Endometrium (tissue), 2 donors: Measurements from ENCODE around the gene UBE2R2.
A peak's percentile ranks its signal among the peaks of the same experiment; 100 is the strongest.
"Not testable (repeated sequence)": the region's sequence is repeated elsewhere in the genome, so short reads cannot be mapped to it uniquely, and the experiment has no call there.

Experiments used
- FAIRE-seq: peaks from 2 replicates; lab custom pipeline; 2012; peaks lifted over from hg19 to GRCh38; lab: Jason Lieb, UNC
- donor health status: control.
- donor health status: control.

The UBE2R2 gene

DNA sequence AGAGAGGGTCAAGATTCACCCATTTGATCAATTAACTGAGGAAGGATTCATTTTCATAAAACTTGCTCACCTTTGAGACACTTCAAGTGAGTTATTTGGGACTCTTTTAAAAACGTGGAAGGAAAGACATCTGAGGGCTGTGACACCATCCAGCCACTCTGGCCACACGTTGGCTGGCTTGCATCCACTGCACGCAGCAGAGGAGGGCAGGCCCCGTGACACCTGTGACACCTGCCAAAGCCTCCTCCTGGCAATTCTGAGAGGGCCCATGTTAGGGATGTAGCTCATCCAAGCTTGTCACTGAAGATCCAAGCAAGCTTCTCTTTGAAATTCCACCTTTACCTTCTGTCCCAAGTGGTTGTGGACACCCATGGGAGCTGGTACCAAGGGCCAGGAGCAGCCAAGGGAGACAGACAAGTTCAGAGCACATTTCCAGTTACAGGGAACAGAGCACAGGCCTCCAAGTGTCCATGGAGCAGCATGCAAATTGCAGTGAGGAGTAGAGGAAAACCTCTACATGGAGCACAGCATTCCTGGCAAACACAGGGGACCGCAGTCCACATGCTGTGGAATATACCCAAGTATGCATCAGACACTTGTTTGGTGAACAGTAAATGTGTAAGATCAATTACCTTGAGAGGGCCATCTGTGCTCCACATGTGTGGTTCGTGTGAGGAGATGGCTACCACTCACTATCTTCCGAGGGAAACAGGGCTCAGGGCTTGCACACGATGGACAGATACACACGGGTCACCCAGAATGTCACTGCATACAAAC, 16.8 kb upstream of the UBE2R2 start:
- FAIRE-seq: no peak

DNA sequence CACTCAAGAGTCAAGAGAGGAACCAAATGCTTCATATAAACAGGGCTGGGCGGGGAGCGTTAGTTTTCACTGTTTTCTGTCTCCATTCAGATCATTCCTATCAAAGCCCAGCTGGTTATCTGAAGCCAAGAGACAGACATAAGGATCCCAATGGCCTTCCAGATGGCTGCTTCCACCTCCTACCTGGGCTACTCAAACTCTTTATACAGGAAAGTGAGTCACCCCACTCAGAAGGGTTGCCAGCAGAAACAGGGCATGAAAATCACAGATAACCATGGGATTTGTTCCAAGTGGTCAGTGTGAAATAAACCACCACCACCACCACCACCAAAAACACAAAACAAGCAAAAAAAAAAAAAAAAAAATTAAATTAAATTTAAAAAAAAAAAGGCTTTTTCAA, 16.1 kb upstream of the UBE2R2 start:
- no peak for FAIRE-seq

DNA sequence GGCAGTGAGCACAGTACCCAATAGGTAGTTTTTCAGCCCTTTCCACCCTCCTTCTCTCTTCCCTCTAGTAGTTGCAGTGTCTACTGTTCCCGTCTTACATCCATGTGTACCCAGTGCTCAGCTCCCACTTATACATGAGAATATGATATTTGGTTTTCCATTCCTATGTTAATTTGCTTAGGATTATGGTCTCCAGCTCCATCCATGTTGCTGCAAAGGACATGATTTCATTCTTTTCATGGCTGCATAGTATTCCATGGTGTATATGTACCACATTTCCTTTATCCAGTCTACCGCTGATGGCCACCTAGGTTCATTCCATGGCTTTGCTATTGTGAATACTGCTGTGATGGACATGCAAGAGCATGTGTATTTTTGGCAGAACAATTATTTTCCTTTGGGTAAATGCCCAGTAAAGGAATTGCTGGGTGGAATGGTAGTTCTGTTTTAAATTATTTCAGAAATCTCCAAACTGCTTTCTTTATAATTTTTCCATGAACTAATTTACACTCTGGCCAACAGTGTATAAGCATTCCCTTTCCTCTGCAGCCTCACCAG, 14.9 kb upstream of the UBE2R2 start:
- FAIRE-seq: not testable (repeated sequence)

DNA sequence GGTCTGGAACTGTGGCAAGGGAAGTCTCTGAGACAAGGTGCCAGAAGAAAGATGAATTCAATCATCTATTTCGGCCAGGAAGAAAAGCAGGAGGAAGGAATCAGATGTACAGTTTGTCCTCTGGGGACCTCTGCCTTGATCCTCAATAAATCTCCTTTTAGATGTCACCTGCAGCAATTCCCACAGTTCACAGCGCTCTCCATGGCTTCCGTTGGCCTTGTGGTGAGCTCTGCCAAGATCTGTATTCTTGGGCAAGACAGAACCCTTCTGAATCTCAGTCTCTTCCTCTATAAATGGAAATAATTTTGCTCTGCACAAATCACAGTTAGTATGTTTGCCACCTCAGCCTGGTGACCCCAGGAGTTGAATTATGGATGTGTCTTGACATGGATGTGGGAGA, 12.8 kb upstream of the UBE2R2 start:
- FAIRE-seq: not testable (repeated sequence)

DNA sequence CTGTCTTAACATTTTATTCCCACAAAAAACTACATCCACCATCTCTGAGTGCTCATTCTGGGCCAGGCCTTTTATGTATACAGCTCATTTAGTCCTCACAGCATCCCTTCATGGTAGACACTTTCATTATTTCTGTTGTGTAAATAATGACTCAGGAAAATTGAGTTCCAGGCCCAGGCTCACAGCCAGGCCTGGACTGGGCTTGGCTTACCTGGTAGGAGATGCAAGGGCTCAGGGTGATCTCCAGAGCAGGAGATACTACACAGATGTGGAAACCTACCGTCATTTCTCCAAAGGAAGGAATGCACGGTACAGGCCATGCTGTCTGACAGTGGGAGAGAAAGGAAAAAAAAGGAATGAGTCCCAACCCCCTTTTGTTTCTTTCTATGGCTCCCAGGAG, 9.8 kb upstream of the UBE2R2 start:
- not testable (repeated sequence) for FAIRE-seq

DNA sequence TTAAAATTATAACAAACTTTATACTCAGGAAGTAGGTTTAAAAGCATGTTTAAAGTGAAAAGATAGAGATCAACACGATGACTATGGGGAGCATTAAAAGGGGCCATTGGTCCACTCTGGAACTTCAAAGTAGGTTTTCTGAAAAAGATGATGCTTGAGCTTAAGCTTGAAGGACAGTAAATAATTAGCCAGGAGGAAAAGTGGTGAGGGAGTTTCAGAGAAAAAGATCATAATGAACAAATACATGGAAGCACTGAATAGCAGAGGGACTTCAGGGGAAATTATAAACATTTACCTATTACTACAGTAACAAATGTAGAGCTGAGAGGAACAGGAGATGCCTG, 8.0 kb upstream of the UBE2R2 start:
- FAIRE-seq: not testable (repeated sequence)

DNA sequence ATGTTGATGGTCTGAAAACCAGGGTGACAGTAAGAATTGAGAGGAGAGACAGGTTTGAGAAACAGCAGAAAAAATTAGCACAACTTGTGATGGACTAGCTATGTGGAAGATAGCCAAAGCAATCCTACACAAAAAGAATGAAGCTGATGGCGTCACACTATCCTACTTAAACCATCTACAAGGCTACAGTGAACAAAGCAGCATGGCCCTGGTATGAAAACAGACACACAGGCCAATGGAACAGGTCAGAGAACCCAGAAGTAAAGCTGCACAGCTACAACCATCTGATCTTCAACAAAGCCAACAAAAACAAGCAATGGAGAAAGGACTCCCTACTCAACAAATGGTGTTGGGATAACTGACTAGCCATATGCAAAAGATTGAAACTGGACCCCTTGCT, 7.5 kb upstream of the UBE2R2 start:
- FAIRE-seq: no peak

DNA sequence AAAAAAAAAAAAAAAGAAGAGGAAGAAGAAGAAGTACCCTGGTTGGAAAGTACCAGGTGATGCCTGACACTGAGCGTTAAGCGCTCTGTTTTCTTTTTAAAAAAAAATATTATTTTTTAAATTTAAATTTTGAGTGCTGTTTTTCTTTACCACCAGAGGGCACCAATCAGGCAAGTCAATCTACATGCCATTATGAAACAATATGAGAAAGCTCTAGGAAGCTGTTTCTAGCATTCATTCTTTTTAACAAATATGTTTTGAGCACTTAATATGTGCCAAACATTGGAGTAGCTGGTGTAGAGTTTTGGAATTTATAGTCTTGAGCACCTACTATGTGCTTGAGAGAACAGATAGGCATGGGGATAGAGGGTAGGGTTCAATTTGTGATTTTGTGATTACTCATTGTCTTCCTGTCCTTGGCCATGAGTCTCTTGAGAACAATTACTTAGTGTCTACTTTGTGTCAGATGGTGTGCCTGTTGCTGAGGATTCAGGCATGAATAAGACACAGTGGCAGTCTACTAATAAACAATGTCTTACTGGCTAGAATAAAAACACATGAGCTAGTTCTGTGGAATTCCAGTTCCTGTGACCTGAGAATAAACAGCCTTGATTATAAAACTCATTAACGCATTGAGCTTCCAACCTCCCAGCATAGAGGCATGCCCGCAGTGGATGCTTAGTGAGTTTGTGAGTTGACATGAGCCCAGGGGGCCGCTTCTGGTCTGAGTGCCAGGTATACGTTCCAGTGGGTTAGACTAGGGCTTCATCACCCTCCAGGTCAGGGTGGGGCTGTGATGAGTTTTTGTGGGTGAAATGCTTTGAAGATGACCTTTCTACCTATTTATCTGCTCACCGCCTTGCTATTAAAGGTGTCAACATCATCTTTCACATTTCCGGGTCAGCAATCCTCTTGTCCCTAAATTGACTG, 3.0 kb upstream of the UBE2R2 start:
- peak; percentile 90 for FAIRE-seq

DNA sequence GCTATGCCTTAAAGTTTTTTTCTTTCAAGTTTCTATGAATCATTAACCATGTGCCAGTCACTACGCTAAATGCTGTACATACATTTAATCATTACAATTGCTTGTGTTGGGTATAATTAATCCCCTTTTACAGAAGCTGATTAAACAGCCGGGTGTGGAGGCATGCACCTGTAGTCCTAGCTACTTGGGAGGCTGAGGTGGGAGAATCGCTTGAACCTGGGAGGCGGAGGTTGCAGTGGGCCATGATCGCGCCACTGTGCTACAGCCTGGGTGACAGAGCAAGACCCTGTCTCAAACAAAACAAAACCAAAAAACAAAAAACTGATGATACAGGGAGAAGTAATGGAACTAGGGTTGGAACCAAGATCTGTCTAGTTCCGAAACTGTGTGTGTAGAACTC, 1.2 kb upstream of the UBE2R2 start:
- no peak for FAIRE-seq

DNA sequence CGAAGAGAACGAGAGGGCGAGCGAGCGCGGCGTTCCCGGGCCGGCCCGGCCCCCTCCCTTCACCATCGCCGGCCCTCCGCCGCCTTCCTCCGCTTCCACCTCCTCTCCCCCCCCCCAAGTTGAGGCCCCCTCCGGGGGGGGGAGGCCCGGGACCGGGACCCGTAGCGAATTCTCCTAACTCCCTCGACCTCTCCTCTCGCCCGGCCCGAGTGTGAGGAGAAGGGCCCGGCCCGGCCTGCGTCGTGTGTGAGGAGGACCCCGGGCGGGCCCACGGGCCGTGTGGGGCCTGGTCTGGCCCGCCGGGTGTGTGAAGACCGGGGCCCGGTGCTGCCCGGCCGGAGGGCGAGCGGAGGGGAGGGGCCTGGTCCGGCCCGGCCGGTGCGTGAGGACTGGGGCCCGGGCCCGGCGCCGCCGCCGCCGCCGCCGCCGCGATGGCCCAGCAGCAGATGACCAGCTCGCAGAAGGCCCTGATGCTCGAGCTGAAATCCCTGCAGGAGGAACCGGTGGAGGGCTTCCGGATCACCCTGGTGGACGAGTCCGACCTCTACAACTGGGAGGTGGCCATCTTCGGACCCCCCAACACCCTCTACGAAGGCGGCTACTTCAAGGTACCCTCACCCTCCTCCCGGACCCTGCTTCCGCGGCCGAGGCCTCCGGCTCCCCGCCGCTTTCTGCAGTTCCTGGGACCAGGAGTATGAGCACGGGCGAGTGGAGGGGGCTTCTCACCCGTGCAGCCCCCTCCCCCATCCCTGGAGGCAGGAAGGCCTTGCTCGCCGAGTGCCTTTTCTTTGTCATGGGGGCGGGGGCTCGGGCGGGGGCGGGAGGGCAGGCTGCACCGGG, 587 bp downstream of the UBE2R2 start:
- no peak for FAIRE-seq

DNA sequence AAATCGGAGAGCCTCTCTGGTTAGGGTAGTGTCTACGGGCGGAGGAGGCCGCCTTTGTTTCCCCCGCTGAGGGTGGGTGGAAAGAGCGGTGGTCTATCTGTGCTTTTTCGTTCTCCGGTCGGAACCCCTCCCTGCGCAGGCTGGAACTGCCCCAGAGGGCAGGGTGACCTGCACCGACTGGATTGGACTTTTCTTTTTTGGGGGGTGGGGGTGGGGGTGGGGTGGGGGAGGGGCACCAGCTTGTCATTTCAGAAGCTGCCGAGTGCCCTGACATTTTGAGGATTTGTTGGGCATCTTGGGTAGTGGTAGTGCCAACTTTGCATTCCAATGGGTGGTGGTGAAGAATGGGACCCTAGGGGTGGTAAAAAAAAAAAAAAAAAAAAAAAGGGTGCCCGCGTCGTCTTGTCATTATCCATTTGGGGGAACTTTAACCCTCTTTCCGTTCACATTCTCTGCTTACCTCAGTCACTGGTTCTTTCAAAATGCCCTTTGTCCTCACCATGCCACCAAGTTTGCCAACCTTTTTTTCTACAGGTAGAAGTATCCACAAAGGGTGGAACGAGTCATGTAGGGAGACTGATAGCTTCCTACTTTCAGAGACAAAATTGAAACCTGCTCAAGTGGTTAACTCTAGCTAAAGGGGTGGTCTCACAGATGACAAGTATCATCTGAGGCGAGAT, 1.3 kb downstream of the UBE2R2 start:
- no peak for FAIRE-seq

DNA sequence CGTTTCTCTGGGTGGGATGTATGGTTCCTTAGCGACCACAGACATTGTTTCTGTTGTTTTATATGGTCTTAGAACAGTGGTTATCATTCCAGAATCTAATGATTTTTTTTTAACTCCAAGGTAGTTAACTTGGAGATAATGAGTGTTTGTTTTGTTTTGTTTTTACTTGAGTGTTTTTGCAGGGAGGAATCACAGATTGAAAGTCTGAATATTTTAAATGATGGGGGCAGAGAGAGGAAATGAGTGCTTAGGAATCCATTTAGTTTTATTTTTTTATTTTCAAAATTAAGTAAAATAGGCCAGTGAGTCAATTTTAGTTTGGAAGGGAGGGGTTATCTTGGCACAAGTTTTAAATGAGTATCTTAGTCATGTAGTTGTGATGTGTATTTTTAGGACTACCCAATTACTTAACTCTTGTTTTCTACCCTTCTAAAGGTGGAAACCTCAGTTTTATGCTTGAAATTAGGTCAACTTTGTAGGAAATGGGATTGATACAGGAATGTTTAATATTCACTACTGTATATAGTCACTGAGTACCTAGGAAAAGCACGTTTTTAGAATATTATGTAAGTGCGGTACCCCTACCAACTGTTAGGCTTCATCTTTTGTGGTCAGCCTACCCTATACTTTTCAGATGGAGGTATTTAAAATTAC, 2.0 kb downstream of the UBE2R2 start:
- FAIRE-seq: peak; percentile 62

DNA sequence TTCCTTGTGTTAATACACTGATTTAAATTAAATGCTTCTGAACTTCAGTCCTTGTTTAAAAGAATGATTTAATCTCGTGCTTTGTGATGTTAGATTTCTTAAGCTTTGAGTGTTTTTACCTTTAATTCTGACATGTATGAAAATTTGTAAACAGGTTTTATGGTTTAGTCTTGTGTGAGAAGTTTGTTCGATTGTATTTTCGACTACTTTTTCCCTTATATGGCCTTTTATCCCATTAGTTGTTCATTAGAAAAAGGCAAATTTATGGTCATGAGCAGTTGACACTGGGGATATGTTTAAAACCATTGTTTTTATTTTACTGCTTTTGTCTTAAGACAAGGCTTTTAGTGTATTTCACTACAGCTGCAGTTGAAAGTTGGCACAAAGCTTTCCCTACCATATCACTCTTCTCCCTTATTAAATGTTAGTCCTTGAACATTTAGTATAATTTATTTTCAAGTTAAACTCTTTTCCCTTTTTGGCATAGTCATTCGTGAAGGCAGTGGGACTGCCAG, 3.3 kb downstream of the UBE2R2 start:
- FAIRE-seq: no peak

DNA sequence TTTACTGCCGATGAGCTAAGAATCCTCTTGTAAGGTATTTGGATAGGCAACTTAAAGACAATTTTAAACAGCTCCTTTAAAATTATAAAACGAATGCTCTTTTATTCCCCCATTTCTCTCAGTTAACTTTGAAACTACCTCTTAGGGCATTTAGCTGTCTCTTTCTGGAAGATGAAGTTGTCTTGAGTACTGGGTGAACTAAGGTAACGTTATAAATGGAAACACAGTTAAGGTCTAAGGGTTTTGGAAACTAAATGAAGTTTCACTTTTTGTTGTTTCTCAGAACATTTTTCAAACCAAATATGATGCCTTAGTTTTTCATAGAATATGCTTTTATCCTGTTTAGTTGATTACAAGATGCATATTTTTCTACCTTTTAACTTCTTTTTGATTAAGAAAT, 6.8 kb downstream of the UBE2R2 start:
- no peak for FAIRE-seq

DNA sequence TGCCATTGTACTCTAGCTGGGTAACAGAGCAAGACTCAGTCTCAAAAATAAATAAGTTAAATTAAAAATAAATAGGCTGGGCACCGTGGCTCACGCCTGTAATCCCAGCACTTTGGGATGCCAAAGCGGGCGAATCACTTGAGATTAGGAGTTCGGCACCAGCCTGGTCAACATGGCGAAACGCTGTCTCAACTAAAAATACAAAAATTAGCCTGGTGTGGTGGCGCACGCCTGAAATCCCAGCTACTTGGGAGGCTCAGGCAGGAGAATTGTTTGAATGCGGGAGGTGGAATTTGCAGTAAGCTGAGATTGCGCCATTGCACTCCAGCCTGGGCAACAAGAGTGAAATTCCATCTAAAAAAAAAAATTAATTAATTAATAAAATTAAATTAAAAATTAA, 10.3 kb downstream of the UBE2R2 start:
- not testable (repeated sequence) for FAIRE-seq

DNA sequence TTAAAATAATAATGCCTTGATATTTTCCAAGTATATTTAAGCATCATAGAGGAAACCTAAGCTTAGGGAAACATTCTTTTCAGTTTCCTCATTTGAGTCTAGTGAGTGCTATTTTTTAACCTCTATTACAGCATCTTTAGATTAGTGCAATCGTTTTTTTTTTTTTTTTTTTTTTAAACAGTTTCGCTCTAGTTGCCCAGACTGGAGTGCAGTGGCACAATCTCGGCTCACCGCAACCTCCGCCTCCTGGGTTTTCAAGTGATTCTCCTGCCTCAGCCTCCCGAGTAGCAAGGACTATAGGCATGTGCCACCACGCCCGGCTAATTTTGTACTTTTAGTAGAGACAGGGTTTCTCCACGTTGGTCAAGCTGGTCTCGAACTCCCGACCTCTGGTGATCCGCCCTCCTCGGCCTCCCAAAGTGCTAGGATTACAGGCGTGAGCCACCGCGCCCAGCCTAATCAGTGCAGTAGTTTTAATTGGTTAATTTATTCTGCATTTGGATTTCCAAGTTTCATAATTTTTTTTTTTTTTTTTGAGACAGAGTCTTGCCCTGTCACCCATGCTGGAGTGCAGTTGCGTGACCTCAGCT, 12.8 kb downstream of the UBE2R2 start:
- FAIRE-seq: not testable (repeated sequence)

DNA sequence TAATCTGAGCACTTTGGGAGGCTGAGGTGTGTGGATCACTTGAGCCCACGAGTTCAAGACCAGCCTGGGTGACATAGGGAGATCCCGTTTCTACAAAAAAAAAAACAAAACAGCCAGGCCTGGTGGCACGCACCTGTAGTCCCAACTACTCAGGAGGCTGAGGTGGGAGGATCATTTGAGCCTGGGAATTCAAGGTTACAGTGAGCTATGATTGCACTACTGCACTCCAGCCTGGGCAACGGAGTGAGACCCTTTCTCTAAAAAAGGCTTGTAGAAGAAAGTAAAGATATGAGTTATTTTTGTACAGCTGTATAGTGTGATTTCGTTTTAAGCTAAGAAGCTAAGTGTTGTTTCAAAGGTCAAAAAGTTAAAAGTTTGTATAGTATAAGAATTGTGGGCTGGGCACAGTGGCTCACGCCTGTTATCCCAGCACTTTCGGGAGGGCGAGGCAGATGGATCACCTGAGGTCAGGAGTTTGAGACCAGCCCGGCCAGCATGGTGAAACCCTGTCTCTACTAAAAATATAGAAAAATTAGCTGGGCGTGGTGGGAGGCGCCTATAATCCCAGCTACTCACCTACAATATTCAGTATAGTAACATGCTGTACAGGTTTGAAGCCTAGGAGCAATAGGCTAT, 18.8 kb downstream of the UBE2R2 start:
- no peak for FAIRE-seq

DNA sequence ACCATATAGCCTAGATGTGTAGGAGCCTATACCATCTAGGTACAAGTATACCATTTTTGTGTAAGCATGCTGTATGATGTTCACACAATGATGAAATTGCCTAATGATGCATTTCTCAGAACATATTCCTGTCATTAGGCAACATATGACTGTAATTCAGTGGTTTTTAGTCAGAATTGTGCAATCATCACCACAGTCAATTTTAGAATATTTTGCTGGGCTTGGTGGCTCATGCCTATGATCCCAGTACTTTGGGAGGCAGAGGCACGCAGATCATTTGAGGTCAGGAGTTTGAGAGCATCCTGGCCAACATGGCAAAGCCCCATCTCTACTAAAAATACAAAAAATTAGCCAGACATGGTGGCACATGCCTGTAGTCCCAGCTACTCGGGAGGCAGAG, 19.3 kb downstream of the UBE2R2 start:
- not testable (repeated sequence) for FAIRE-seq

DNA sequence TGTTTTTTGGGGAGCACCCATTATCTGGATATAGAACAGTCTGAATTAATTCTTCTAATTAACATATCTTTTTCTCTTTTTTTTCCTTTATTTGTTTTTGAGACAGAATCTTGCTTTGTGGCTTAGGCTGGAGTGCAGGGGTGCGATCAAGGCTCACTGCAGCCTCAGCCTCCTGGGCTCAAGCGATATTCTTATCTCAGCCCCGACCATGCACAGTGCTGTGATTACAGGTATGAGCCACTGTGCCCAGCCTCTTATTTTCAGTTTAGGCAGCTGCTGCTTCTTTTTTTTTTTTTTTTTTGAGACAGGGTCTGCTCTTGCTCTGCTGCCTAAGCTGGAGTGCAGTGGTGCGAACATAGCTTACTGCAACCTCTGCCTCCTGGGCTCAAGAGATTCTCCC, 20.2 kb downstream of the UBE2R2 start:
- no peak for FAIRE-seq

DNA sequence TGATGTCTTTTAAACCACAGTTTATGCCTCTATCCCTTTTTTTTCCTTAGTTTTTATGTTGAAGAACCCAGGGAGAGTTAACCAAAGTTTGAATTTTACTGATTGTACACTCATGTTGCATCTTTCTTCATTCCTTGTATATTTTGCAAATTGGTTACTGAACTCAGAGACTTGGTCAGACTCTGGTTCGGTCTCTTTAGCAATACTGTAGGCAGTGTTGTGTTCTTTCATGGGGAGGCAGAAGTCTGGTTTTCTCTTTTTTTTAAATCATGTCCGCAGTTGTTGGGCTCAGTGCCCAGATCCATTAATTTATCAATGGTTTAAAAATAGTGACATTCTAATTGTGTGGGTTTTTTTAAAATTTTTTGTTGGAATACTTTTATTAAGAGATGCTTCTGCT, 23.4 kb downstream of the UBE2R2 start:
- FAIRE-seq: no peak
